ENCODE data around the gene FXYD5. TPM values are rescaled to one million over a fixed set of nuclear protein-coding genes. Genes with fewer than 3 reads are reported as not detected.

FXYD5 gene
- total and polyA plus RNA-seq, 4 donors = 2.2 to 22.0 (median 7.3) TPM

- Histone ChIP-seq H3K9me3 (ENCODE audit: control insufficient read depth in 4 of 4, low read length in 3 of 4) (no peaks in the 10 kb centered on the region), H3K27me3 (ENCODE audit: control insufficient read depth in 4 of 4, insufficient read depth in 4 of 4, low read length in 3 of 4) (no peaks in the 10 kb centered on the region), H3K4me1 (ENCODE audit: control insufficient read depth in 4 of 4, insufficient read depth in 4 of 4, low read length in 3 of 4) (peaks cover 2 to 19% (median 13%) of the 10 kb centered on the region in 4 donors), H3K4me3 (ENCODE audit: low read depth in 1 of 3, low read length in 3 of 3) (no peak overlapping the region), H3K9ac (ENCODE audit: low read depth in 1 of 2, low read length in 2 of 2) (no peak overlapping the region), H3K27ac (ENCODE audit: low read depth in 1 of 2, low read length in 2 of 2) (no peak overlapping the region), H3K36me3 (ENCODE audit: control insufficient read depth in 4 of 4, insufficient read depth in 3 of 4, low read depth in 1 of 4, low read length in 3 of 4) (no peaks in the 10 kb centered on the region)
- TF ChIP-seq HNF4G (IDR thresholded peaks at IDR 0.05) = no peak
- no peak for TF ChIP-seq FOXA2 (IDR thresholded peaks at IDR 0.05)
- no peak for TF ChIP-seq HNF4A (conservative IDR thresholded peaks at IDR 0.05)
- TF ChIP-seq EGR1 (IDR thresholded peaks at IDR 0.05; ENCODE audit: low read depth in 2 of 2) = no peak
- no peak for TF ChIP-seq ZBTB33 (IDR thresholded peaks at IDR 0.05)
- no peak for TF ChIP-seq MAX (IDR thresholded peaks at IDR 0.05)
- no peak for DNase-seq (ENCODE audit: low spot score)
- 78% methylated on average over 14 of the region's 14 CpGs for WGBS
Measured at GRCh38 chr19:35119091-35119490, 35.4 kb upstream of the FXYD5 start.

- no peak for TF ChIP-seq HNF4G (IDR thresholded peaks at IDR 0.05)
- TF ChIP-seq RXRA (IDR thresholded peaks at IDR 0.05) = peak; percentile 42 to 53
- TF ChIP-seq REST (IDR thresholded peaks at IDR 0.05) = no peak
- TF ChIP-seq NR2F2 (IDR thresholded peaks at IDR 0.05) = no peak
- peak; percentile 11 to 13 for TF ChIP-seq HNF4A (conservative IDR thresholded peaks at IDR 0.05)
- WGBS = 74% methylated on average over 9 of the region's 9 CpGs
- Histone ChIP-seq H3K27ac (ENCODE audit: low read depth in 1 of 2, low read length in 2 of 2) (no peak overlapping the region), H3K27me3 (ENCODE audit: control insufficient read depth in 4 of 4, insufficient read depth in 4 of 4, low read length in 3 of 4) (no peaks in the 10 kb centered on the region), H3K4me3 (ENCODE audit: low read depth in 1 of 3, low read length in 3 of 3) (no peak overlapping the region), H3K9ac (ENCODE audit: low read depth in 1 of 2, low read length in 2 of 2) (no peak overlapping the region), H3K4me1 (ENCODE audit: control insufficient read depth in 4 of 4, insufficient read depth in 4 of 4, low read length in 3 of 4) (peaks cover 2 to 20% (median 15%) of the 10 kb centered on the region in 4 donors), H3K36me3 (ENCODE audit: control insufficient read depth in 4 of 4, insufficient read depth in 3 of 4, low read depth in 1 of 4, low read length in 3 of 4) (no peaks in the 10 kb centered on the region), H3K9me3 (ENCODE audit: control insufficient read depth in 4 of 4, low read length in 3 of 4) (no peaks in the 10 kb centered on the region)
- no peak for DNase-seq (ENCODE audit: low spot score)
Measured at GRCh38 chr19:35119578-35120155, 34.9 kb upstream of the FXYD5 start.

- Histone ChIP-seq H3K27me3 (ENCODE audit: control insufficient read depth in 4 of 4, insufficient read depth in 4 of 4, low read length in 3 of 4) (no peaks in the 10 kb centered on the region), H3K4me3 (ENCODE audit: low read depth in 1 of 3, low read length in 3 of 3) (no peak overlapping the region), H3K9ac (ENCODE audit: low read depth in 1 of 2, low read length in 2 of 2) (no peak overlapping the region), H3K9me3 (ENCODE audit: control insufficient read depth in 4 of 4, low read length in 3 of 4) (no peaks in the 10 kb centered on the region), H3K36me3 (ENCODE audit: control insufficient read depth in 4 of 4, insufficient read depth in 3 of 4, low read depth in 1 of 4, low read length in 3 of 4) (no peaks in the 10 kb centered on the region), H3K27ac (ENCODE audit: low read depth in 1 of 2, low read length in 2 of 2) (no peak overlapping the region), H3K4me1 (ENCODE audit: control insufficient read depth in 4 of 4, insufficient read depth in 4 of 4, low read length in 3 of 4) (peaks cover 4 to 19% (median 15%) of the 10 kb centered on the region in 4 donors)
- WGBS = 78% methylated on average over 7 of the region's 7 CpGs
- no peak for DNase-seq (ENCODE audit: low spot score)
- TF ChIP-seq ATF3 (IDR thresholded peaks at IDR 0.05) = no peak
- TF ChIP-seq TAF1 (conservative IDR thresholded peaks at IDR 0.05) = no peak
- TF ChIP-seq FOXA1 (IDR thresholded peaks at IDR 0.05) = no peak
- TF ChIP-seq SP1 (IDR thresholded peaks at IDR 0.05) = no peak
- TF ChIP-seq GABPA (IDR thresholded peaks at IDR 0.05 in 1 of 2, conservative IDR thresholded peaks at IDR 0.05 in 1 of 2) = no peak
- TF ChIP-seq HNF4G (IDR thresholded peaks at IDR 0.05) = no peak
- TF ChIP-seq FOXA2 (IDR thresholded peaks at IDR 0.05) = no peak
- TF ChIP-seq RAD21 (IDR thresholded peaks at IDR 0.05) = no peak
- TF ChIP-seq YY1 (IDR thresholded peaks at IDR 0.05) = no peak
- no peak for TF ChIP-seq RXRA (IDR thresholded peaks at IDR 0.05)
- TF ChIP-seq NR2F2 (IDR thresholded peaks at IDR 0.05) = no peak
- TF ChIP-seq EGR1 (IDR thresholded peaks at IDR 0.05; ENCODE audit: low read depth in 2 of 2) = no peak
- no peak for TF ChIP-seq MAX (IDR thresholded peaks at IDR 0.05)
- TF ChIP-seq REST (IDR thresholded peaks at IDR 0.05) = no peak
Measured at GRCh38 chr19:35120492-35120891, 34.0 kb upstream of the FXYD5 start.

Measured in liver (tissue), 9 donors.